ENCODE data around the gene AIFM3. TPM values are rescaled to one million over a fixed set of nuclear protein-coding genes. Genes with fewer than 3 reads are reported as not detected.

The AIFM3 gene
- total RNA-seq, 2 experiments from 2014 or later: not detected

DNA sequence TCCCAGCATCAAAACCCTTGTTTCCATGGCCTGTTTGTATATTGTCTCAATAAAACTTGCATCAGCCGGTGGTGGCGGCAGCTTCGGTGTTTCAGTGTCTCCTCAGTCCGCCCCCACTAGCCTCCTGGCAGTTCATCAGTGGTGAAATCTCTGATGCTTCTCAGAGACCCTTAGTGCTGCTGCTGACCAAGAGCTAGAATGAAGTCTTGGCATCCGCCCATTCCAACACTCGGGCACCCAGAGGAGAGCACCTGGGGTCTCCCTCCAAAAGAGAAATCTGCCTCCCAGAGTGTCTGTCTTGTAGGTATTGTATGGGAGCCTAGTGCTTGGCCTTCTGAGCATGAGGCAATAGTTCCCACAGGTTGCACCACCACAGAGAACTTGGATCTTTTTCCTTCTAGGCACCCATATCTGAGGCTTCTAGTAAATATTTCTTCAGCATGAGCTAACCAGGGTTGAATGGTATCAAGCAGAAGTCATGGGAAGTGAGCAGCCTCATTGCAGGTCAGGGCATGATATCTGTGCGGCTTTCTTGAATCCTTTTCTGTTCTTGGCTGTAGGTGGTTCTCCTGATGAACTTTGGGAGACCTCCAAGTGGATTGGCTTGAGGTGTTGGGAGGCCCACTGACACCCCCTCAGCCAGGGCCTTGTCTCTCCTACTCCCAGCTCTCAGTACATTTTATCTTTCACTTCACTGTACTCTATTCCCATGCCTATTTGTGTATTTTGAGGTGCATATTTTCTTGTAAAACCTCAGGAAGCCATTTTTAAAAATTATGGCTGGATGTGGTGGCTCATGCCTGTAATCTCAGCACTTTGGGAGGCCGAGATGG, 13.2 kb upstream of the AIFM3 start:
- peaks cover 15% of the 10 kb centered on the region for H3K4me1 Mint-ChIP-seq (ENCODE audit: low read depth)
- H3K36me3 Mint-ChIP-seq: peaks cover 34% of the 10 kb centered on the region
- H3K9me3 Mint-ChIP-seq: no peaks in the 10 kb centered on the region
- intact Hi-C loops (cut with micrococcal nuclease): no loop called here
- H3K27me3 Mint-ChIP-seq: peaks cover 16% of the 10 kb centered on the region
- DNase-seq: no peak
- CTCF ChIA-PET: interaction anchor here (1.3 to 1.7 kb wide), 3 partner anchors 8 to 211 kb away, joined by 3 to 5 read pairs (median 3); no protein-coding TSS in a partner anchor
- H3K27ac Mint-ChIP-seq: no peak overlapping the region
- POLR2A ChIA-PET: interaction anchor here (0.5 kb wide), 1 partner anchor 14 kb away, joined by 3 read pairs; no protein-coding TSS in a partner anchor
- H3K4me3 Mint-ChIP-seq: no peak overlapping the region

GRCh38 chr22:20955548-20955947, 11.5 kb upstream of the AIFM3 start:
- intact Hi-C loops (cut with micrococcal nuclease): no loop called here
- H3K36me3 Mint-ChIP-seq: peaks cover 24% of the 10 kb centered on the region
- POLR2A ChIA-PET: no interaction called here

DNA sequence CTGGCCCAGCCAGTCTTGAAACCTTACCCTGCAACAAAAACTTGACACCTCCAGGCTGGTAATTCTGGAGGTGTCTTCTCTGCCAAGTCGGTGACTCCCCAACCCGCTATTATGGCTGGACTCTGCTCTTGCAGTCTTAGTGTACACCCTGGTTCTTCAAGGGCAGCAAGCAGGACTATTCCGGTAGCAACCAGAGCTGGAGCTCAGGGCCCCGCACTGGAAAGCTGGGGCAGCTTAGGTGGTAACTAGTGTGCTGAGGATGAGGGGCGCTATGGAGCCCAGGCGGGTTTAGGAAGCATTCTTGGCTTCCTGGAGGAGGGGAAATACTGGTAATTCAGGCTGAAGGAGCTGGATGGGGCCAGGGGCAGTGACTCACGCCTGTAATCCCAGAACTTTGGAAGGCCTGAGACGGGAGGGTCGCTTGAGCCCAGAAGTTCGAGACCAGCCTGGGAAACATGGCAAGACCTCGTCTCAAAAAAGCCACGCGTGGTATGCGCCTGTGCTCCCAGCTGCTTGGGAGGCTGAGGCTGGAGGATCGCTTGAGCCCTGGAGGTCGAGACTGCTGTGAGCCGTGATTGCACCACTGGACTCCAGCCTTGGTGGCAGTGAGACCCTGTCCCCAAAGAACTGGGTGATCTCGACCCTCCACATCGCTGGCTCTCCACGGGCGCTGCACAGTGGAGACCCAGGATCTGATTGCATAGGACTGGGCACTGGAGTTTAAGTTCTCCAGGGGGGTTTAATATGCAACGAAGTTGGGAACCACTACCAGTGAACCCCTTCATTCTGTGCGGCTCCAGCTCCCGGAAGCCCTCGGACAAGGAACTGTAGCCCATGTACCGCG, 10.6 kb upstream of the AIFM3 start:
- Mint-ChIP-seq H3K36me3 (peaks cover 20% of the 10 kb centered on the region), H3K27me3 (peaks cover 16% of the 10 kb centered on the region), H3K4me1 (ENCODE audit: low read depth) (peaks cover 9% of the 10 kb centered on the region), H3K4me3 (no peak overlapping the region), H3K9me3 (no peaks in the 10 kb centered on the region), H3K27ac (no peak overlapping the region)
- intact Hi-C loops (cut with micrococcal nuclease): no loop called here
- POLR2A ChIA-PET: no interaction called here
- CTCF ChIA-PET: no interaction called here
- DNase-seq: no peak

More at GRCh38 chr22:20955548-20955947, 11.5 kb upstream of the AIFM3 start:
- no peaks in the 10 kb centered on the region for H3K9me3 Mint-ChIP-seq
- H3K4me1 Mint-ChIP-seq (ENCODE audit: low read depth): peaks cover 9% of the 10 kb centered on the region
- DNase-seq: no peak
- peaks cover 16% of the 10 kb centered on the region for H3K27me3 Mint-ChIP-seq
- CTCF ChIA-PET: interaction anchor here (0.7 kb wide), 1 partner anchor 664 kb away, joined by 3 read pairs; no protein-coding TSS in a partner anchor
- H3K4me3 Mint-ChIP-seq: no peak overlapping the region
- no peak overlapping the region for H3K27ac Mint-ChIP-seq

- POLR2A ChIA-PET: no interaction called here
- Mint-ChIP-seq H3K27ac (no peak overlapping the region), H3K27me3 (peaks cover 16% of the 10 kb centered on the region), H3K4me3 (peak overlapping the region; percentile 35), H3K36me3 (peaks cover 15% of the 10 kb centered on the region), H3K9me3 (no peaks in the 10 kb centered on the region), H3K4me1 (ENCODE audit: low read depth) (peaks cover 13% of the 10 kb centered on the region)
- CTCF ChIA-PET: no interaction called here
- intact Hi-C loops (cut with micrococcal nuclease): no loop called here
- DNase-seq: no peak
Observed at GRCh38 chr22:20957102-20957682, 9.9 kb upstream of the AIFM3 start.

- Mint-ChIP-seq H3K27ac (no peak overlapping the region), H3K36me3 (peaks cover 11% of the 10 kb centered on the region), H3K27me3 (peaks cover 16% of the 10 kb centered on the region), H3K4me3 (peak overlapping the region; percentile 35), H3K9me3 (no peaks in the 10 kb centered on the region), H3K4me1 (ENCODE audit: low read depth) (peaks cover 13% of the 10 kb centered on the region)
- CTCF ChIA-PET: interaction anchor here (1.1 to 1.9 kb wide), 3 partner anchors 14 to 43 kb away, joined by 3 to 7 read pairs (median 6); partner anchors contain the start of gene LZTR1
- POLR2A ChIA-PET: no interaction called here
- DNase-seq: no peak
- intact Hi-C loops (cut with micrococcal nuclease): no loop called here
Observed at GRCh38 chr22:20957683-20958431, 9.2 kb upstream of the AIFM3 start.

DNA sequence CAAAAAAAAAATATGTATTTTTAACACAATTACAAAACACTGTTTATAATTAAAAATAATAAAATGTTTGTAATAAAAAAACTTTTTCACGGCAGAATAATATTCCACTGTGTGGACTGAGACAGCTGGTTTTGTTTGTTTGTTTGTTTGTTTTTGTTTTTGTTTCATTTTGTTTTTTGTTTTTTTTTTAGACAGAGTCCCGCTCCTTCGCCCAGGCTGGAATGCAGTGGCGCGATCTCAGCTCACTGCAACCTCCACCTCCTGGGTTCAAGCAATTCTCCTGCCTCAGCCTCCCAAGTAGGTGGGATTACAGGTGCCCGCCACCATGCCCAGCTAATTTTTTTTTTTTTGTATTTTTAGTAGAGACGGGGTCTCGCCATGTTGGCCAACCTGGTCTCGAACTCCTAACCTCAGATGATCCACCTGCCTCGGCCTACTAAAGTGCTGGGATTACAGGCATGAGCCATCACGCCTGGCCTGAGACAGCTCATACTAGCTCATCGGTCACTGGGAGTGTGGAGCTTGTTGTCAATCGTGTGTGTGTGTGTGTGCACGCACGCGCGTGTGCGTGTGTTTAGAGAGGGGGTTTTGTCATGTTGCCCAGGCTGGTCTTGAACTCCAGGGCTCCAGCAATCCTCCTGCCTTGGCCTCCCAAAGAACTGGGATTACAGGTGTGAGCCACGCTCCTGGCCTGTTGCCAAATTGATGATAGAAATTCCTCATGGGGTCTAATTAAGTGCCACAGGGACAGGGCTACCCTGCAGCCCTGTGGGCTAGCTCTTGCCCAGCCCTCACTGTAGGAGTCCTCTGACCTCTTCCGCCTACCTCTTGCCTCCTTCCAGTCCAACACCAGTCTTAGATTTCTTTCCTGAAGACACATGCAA, 7.2 kb upstream of the AIFM3 start:
- DNase-seq: no peak
- ChIA-PET CTCF (interaction anchor here (0.8 to 1.9 kb wide), 4 partner anchors 12 to 74 kb away, joined by 3 to 7 read pairs (median 4); partner anchors contain the start of gene LZTR1), POLR2A (interaction anchor here (0.6 kb wide), 1 partner anchor 16 kb away, joined by 3 read pairs; no protein-coding TSS in a partner anchor)
- Mint-ChIP-seq H3K9me3 (no peaks in the 10 kb centered on the region), H3K27me3 (peaks cover 24% of the 10 kb centered on the region), H3K4me1 (ENCODE audit: low read depth) (peaks cover 19% of the 10 kb centered on the region), H3K36me3 (no peaks in the 10 kb centered on the region), H3K4me3 (no peak overlapping the region), H3K27ac (no peak overlapping the region)
- intact Hi-C loops (cut with micrococcal nuclease): loop anchor here (5.0 to 10.0 kb wide), 2 partner anchors 87 to 145 kb away; partner anchors contain the start of gene LRRC74B

GRCh38 chr22:20960609-20961008, 6.4 kb upstream of the AIFM3 start:
- Mint-ChIP-seq H3K4me3 (no peak overlapping the region), H3K36me3 (no peaks in the 10 kb centered on the region), H3K27ac (no peak overlapping the region), H3K4me1 (ENCODE audit: low read depth) (peaks cover 19% of the 10 kb centered on the region), H3K9me3 (no peaks in the 10 kb centered on the region), H3K27me3 (peaks cover 24% of the 10 kb centered on the region)
- intact Hi-C loops (cut with micrococcal nuclease): loop anchor here (5.0 to 10.0 kb wide), 2 partner anchors 87 to 144 kb away; partner anchors contain the start of gene LRRC74B
- no peak for DNase-seq
- POLR2A ChIA-PET: interaction anchor here (0.6 kb wide), 1 partner anchor 17 kb away, joined by 3 read pairs; no protein-coding TSS in a partner anchor
- CTCF ChIA-PET: interaction anchor here (0.8 to 2.9 kb wide), 6 partner anchors 10 to 43 kb away, joined by 3 to 13 read pairs (median 6); partner anchors contain the start of gene LZTR1

DNA sequence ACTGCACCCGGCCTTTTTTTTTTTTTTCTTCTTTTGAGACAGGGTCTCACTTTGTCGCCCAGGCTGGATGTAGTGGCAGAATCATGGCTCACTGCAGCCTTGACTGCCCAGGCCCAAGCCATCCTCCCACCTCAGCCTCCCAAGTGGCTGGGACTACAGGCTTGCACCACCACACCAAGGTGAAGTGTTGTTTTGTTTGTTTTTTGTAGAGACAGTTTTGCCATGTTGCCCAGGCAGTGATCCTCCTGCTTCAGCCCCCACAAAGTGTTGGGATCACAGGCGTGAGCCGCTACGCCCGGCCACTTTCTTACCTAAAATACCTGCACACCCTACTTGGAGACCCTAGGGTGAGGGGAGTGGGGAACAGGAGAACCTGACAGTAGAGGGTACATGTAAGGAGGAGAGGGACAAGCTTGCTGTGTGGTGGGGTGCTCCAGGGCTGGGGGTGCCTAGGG, 4.5 kb upstream of the AIFM3 start:
- Mint-ChIP-seq H3K4me1 (ENCODE audit: low read depth) (peaks cover 11% of the 10 kb centered on the region), H3K9me3 (no peaks in the 10 kb centered on the region), H3K27ac (no peak overlapping the region), H3K4me3 (no peak overlapping the region), H3K27me3 (peaks cover 14% of the 10 kb centered on the region), H3K36me3 (no peaks in the 10 kb centered on the region)
- CTCF ChIA-PET: interaction anchor here (0.6 to 2.9 kb wide), 7 partner anchors 10 to 139 kb away, joined by 3 to 13 read pairs (median 5); partner anchors contain the start of genes LZTR1 and THAP7
- no peak for DNase-seq
- intact Hi-C loops (cut with micrococcal nuclease): loop anchor here (5.0 to 10.0 kb wide), 2 partner anchors 85 to 142 kb away; partner anchors contain the start of gene LRRC74B
- POLR2A ChIA-PET: no interaction called here

GRCh38 chr22:20963201-20964052, 3.6 kb upstream of the AIFM3 start:
- ChIA-PET CTCF (interaction anchor here (1.3 to 2.9 kb wide), 6 partner anchors 10 to 139 kb away, joined by 3 to 13 read pairs (median 6); partner anchors contain the start of genes LZTR1 and THAP7), POLR2A (no interaction called here)
- Mint-ChIP-seq H3K4me3 (no peak overlapping the region), H3K27ac (no peak overlapping the region), H3K4me1 (ENCODE audit: low read depth) (peaks cover 11% of the 10 kb centered on the region), H3K27me3 (peaks cover 8% of the 10 kb centered on the region), H3K36me3 (no peaks in the 10 kb centered on the region), H3K9me3 (no peaks in the 10 kb centered on the region)
- no peak for DNase-seq
- intact Hi-C loops (cut with micrococcal nuclease): loop anchor here (5.0 to 10.0 kb wide), 2 partner anchors 84 to 141 kb away; partner anchors contain the start of gene LRRC74B

Data from activated CD4-positive, alpha-beta memory T cell treated with anti-CD3 and anti-CD28 coated beads for 36 hours (primary cell).